Esophagus squamous epithelium (tissue), 4 donors: ENCODE data around the gene TEC.

Experiments
- CTCF ChIP-seq, 6 experiments: fragments of 450-650 bp in 4 of 6; fragments of 200-600 bp in 2 of 6; sonication (generic) in 2 of 6; IDR thresholded peaks; one replicate each; pipeline ENCODE4 v1.5.1; 2016 to 2019; ENCODE audit warnings: antibody characterized with exemption in 6 of 6, mild to moderate bottlenecking in 4 of 6, moderate library complexity in 4 of 6
- POLR2A ChIP-seq, 4 donors: fragments of 450-650 bp; IDR thresholded peaks; one replicate each; pipeline ENCODE4 v1.6.1; 2017; ENCODE audit warnings: antibody characterized with exemption in 4 of 4, mild to moderate bottlenecking in 4 of 4, moderate library complexity in 3 of 4

- TF ChIP-seq CTCF (IDR thresholded peaks at IDR 0.05) (no peak), POLR2A (IDR thresholded peaks at IDR 0.05) (no peak)
Observed at GRCh38 chr4:48224606-48225005, 45.0 kb downstream of the TEC start.
